Measurements from ENCODE around the gene MMD.

MMD gene

GRCh38 chr17:55388842-55389241 is 32.8 kb downstream of the MMD start:
- no peak overlapping the region for H3K4me3 ChIP-seq (ENCODE audit: low read length)
- DNase-seq (ENCODE audit: low read depth), result no peak
- no peak for TF ChIP-seq CTCF (conservative IDR thresholded peaks at IDR 0.05; ENCODE audit: low read depth, low read length)

GRCh38 chr17:55386796-55387332 is 34.8 kb downstream of the MMD start:
- no peak for DNase-seq (ENCODE audit: low read depth)
- TF ChIP-seq CTCF (conservative IDR thresholded peaks at IDR 0.05; ENCODE audit: low read depth, low read length), result no peak
- no peak overlapping the region for H3K4me3 ChIP-seq (ENCODE audit: low read length)

GRCh38 chr17:55384643-55385232 is 36.9 kb downstream of the MMD start:
- DNase-seq (ENCODE audit: low read depth), result no peak
- TF ChIP-seq CTCF (conservative IDR thresholded peaks at IDR 0.05; ENCODE audit: low read depth, low read length), result no peak
- H3K4me3 ChIP-seq (ENCODE audit: low read length), result no peak overlapping the region

- peak; percentile 7 for DNase-seq (ENCODE audit: low read depth)
- no peak for TF ChIP-seq CTCF (conservative IDR thresholded peaks at IDR 0.05; ENCODE audit: low read depth, low read length)
- no peak overlapping the region for H3K4me3 ChIP-seq (ENCODE audit: low read length)
Observed at GRCh38 chr17:55383771-55384642, 37.6 kb downstream of the MMD start.

- no peak for TF ChIP-seq CTCF (conservative IDR thresholded peaks at IDR 0.05; ENCODE audit: low read depth, low read length)
- no peak for DNase-seq (ENCODE audit: low read depth)
- H3K4me3 ChIP-seq (ENCODE audit: low read length), result no peak overlapping the region
Observed at GRCh38 chr17:55381017-55381770, 40.4 kb downstream of the MMD start.

GRCh38 chr17:55377671-55378275 is 43.9 kb downstream of the MMD start:
- no peak for DNase-seq (ENCODE audit: low read depth)
- no peak for TF ChIP-seq CTCF (conservative IDR thresholded peaks at IDR 0.05; ENCODE audit: low read depth, low read length)
- H3K4me3 ChIP-seq (ENCODE audit: low read length), result no peak overlapping the region

All from retinal pigment epithelial cell (primary cell).